ENCODE data around the gene CAPN14.

GRCh38 chr2:31236433-31237205 lies 19.3 kb upstream of the CAPN14 start:
- TF ChIP-seq CTCF (conservative IDR thresholded peaks at IDR 0.05) (no peak), ZFX (IDR thresholded peaks at IDR 0.05) (no peak)

Data from C4-2B (cell line).